Trophoblast cell (in vitro differentiated cells and primary cell): ENCODE measurements around the gene TYW1B.
"Not testable (repeated sequence)": the region's sequence is repeated elsewhere in the genome, so short reads cannot be mapped to it uniquely, and the experiment has no call there.

Source experiments
- DNase-seq, 2 donors: peaks; one replicate each; pipeline ENCODE4 v3.0.0-alpha.2; 2016
- H2AFZ ChIP-seq: 2 replicates; pipeline ENCODE4 v1.6.1; 2013; ENCODE audit warnings: low read length, moderate library complexity, mild to moderate bottlenecking; ENCODE audit not compliant: insufficient read depth, poor library complexity
- H2AK5ac ChIP-seq: 2 replicates; pipeline ENCODE4 v1.6.1; 2013; ENCODE audit warnings: mild to moderate bottlenecking, low read length
- H2BK120ac ChIP-seq: 2 replicates; pipeline ENCODE4 v1.6.1; 2013; ENCODE audit warnings: low read length, mild to moderate bottlenecking, moderate library complexity; ENCODE audit not compliant: insufficient read depth, poor library complexity
- H2BK12ac ChIP-seq: 2 replicates; pipeline ENCODE4 v1.6.1; 2013; ENCODE audit warnings: mild to moderate bottlenecking, low read length, moderate library complexity
- H2BK5ac ChIP-seq: 2 replicates; pipeline ENCODE4 v1.6.1; 2013; ENCODE audit warnings: low read length, low read depth, moderate library complexity, mild to moderate bottlenecking; ENCODE audit not compliant: poor library complexity
- H3K14ac ChIP-seq: 2 replicates; pipeline ENCODE4 v1.6.1; 2013; ENCODE audit warnings: mild to moderate bottlenecking, low read length
- H3K18ac ChIP-seq: 2 replicates; pipeline ENCODE4 v1.6.1; 2013; ENCODE audit warnings: mild to moderate bottlenecking, low read length
- H3K23ac ChIP-seq: 2 replicates; pipeline ENCODE4 v1.6.1; 2013; ENCODE audit warnings: low read length
- H3K27ac ChIP-seq: 2 replicates; pipeline ENCODE4 v1.5.1; 2013; ENCODE audit warnings: low read depth, mild to moderate bottlenecking, inconsistent platforms, low read length, moderate library complexity
- H3K27me3 ChIP-seq: 2 replicates; pipeline ENCODE4 v1.6.1; 2013; ENCODE audit warnings: inconsistent platforms, mild to moderate bottlenecking, low read length, moderate library complexity; ENCODE audit not compliant: insufficient read depth
- H3K36me3 ChIP-seq, 2 experiments: 1 replicate in 1 of 2; 2 replicates in 1 of 2; pipeline ENCODE4 v1.6.1; 2013; ENCODE audit warnings: low read length in 2 of 2, mild to moderate bottlenecking in 2 of 2, moderate library complexity in 1 of 2; ENCODE audit not compliant: insufficient read depth in 2 of 2, control insufficient read depth in 1 of 2
- H3K4ac ChIP-seq: 2 replicates; pipeline ENCODE4 v1.6.1; 2013; ENCODE audit warnings: low read depth, mild to moderate bottlenecking, low read length, moderate library complexity
- H3K4me1 ChIP-seq, 2 experiments: 1 replicate in 1 of 2; 2 replicates in 1 of 2; pipeline ENCODE4 v1.6.1; 2013; ENCODE audit warnings: low read length in 2 of 2, mild to moderate bottlenecking in 2 of 2, moderate library complexity in 1 of 2; ENCODE audit not compliant: insufficient read depth in 2 of 2, control insufficient read depth in 1 of 2
- H3K4me2 ChIP-seq: 2 replicates; pipeline ENCODE4 v1.6.1; 2013; ENCODE audit warnings: inconsistent platforms, mild to moderate bottlenecking, low read length, moderate library complexity
- H3K4me3 ChIP-seq: 2 replicates; pipeline ENCODE4 v1.5.1; 2013; ENCODE audit warnings: mild to moderate bottlenecking, low read depth, low read length, inconsistent platforms
- H3K79me1 ChIP-seq: one replicate; pipeline ENCODE4 v1.6.1; 2013; ENCODE audit warnings: low read length
- H3K79me2 ChIP-seq: 2 replicates; pipeline ENCODE4 v1.6.1; 2013; ENCODE audit warnings: low read length, mild to moderate bottlenecking; ENCODE audit not compliant: control insufficient read depth, insufficient read depth, poor library complexity
- H3K9ac ChIP-seq: 2 replicates; pipeline ENCODE4 v1.6.1; 2013; ENCODE audit warnings: mild to moderate bottlenecking, low read length
- H3K9me3 ChIP-seq: 2 replicates; pipeline ENCODE4 v1.6.1; 2013; ENCODE audit warnings: low read depth, mild to moderate bottlenecking, control low read depth, inconsistent platforms, low read length; ENCODE audit not compliant: insufficient read depth
- H4K12ac ChIP-seq: 2 replicates; pipeline ENCODE4 v1.6.1; 2013; ENCODE audit warnings: low read depth, mild to moderate bottlenecking, low read length, moderate library complexity
- H4K8ac ChIP-seq: 2 replicates; pipeline ENCODE4 v1.6.1; 2013; ENCODE audit warnings: low read depth, mild to moderate bottlenecking, low read length, moderate library complexity
- H4K91ac ChIP-seq: one replicate; pipeline ENCODE4 v1.6.1; 2013; ENCODE audit warnings: low read depth, mild to moderate bottlenecking, low read length, moderate library complexity
- WGBS: extraction: QIAGEN DNeasy Blood & Tissue Kit; methylation state at CpG from one replicate; pipeline ENCODE4 v1.1.7; 2013; ENCODE audit warnings: missing lambda C conversion rate; ENCODE audit not compliant: insufficient read length, insufficient coverage; ENCODE audit errors: extremely low coverage; 5-methylcytosine and 5-hydroxymethylcytosine counted together

Gene TYW1B

DNA sequence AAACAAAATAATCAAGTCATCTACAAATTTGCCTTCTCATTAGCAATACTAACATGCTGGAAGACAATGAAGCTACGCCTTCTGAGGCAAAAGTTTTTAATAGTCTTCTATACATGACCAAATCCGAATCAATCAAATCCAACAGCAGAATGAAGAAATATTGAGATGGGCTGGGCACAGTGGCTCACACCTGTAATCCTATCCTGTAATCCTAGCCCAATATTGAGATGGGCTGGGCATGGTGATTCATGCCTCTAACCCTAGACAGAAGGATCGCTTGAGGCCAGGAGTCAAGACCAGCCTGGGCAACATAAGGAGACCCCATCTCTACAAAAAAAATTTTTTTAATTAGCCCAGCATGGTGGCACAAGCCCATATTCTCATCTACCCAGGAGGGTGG is 5.5 kb downstream of the TYW1B start:
- H3K27me3 ChIP-seq, H2AK5ac ChIP-seq, H4K91ac ChIP-seq, H3K4me1 ChIP-seq, H3K9me3 ChIP-seq, H2AFZ ChIP-seq, H4K12ac ChIP-seq, H3K4ac ChIP-seq, H3K79me2 ChIP-seq, H3K36me3 ChIP-seq, H2BK5ac ChIP-seq, H3K79me1 ChIP-seq, H2BK12ac ChIP-seq, H3K23ac ChIP-seq, DNase-seq, H3K14ac ChIP-seq, H3K9ac ChIP-seq, H2BK120ac ChIP-seq, H3K27ac ChIP-seq, H4K8ac ChIP-seq, H3K4me3 ChIP-seq, H3K4me2 ChIP-seq, H3K18ac ChIP-seq: not testable (repeated sequence)
- WGBS, result no CpG with 5 or more reads among the region's 3 CpGs

DNA sequence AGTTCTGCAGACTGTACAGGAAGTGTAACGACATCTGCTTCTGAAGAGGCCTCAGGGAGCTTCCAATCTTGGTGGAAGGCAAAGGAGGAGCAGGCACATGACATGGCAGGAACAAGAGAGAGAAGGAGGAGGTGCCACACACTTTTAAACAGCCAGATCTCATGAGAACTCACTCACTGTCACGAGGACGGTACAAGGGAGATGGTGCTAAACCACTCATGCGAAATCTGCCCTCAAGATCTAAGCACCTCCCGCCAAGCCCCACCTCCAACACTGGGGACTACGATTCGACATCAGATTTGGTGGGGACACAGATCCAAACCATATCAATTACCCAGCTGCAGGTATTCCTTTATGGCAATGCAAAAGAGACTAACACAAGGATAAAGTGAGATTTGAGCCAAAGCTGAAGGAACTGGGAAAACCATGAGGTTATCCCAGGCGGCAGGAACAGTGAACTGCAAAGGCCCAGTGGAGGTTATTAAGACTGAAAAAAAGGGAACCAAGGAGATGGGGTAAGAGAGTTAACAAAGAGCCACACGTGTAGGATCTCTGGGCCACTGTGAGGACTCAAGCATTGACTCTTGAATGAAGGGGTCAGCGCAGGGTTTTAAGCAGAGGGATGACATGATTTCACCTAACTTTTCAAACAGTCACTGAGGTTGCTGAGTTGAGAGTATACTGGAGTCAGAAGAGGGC is 9.2 kb downstream of the TYW1B start:
- H3K36me3 ChIP-seq, H4K12ac ChIP-seq, H3K9ac ChIP-seq, DNase-seq, H3K23ac ChIP-seq, H3K79me2 ChIP-seq, H2BK120ac ChIP-seq, H3K79me1 ChIP-seq, H2BK12ac ChIP-seq, H3K27ac ChIP-seq, H3K18ac ChIP-seq, H2AFZ ChIP-seq, H2BK5ac ChIP-seq, H3K14ac ChIP-seq, H3K4me2 ChIP-seq, H3K4me1 ChIP-seq, H4K91ac ChIP-seq, H3K9me3 ChIP-seq, H3K27me3 ChIP-seq, H4K8ac ChIP-seq, H3K4me3 ChIP-seq, H3K4ac ChIP-seq, H2AK5ac ChIP-seq: not testable (repeated sequence)
- WGBS, result no CpG with 5 or more reads among the region's 10 CpGs

DNA sequence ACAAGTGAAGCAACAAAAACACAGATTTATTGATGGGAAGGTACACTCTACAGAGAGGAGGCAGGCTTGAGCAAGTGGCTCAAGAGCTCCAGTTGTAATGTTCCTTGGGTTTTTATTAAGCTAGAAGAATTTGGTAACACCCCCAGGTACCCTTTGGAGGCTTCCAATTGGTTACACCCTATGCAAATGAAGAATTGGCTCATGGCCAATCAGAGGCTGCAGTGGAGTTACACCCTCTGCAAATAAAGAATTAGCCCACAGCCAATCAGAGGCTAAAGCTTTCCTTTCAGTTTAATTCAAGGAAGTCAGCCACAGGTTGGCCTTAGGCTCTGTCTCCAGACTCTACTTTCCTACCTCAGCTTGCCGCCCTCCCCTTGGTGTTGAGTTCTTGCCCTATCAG is 10.3 kb downstream of the TYW1B start:
- not testable (repeated sequence) for H3K4ac ChIP-seq, H3K4me2 ChIP-seq, H2AK5ac ChIP-seq, H3K79me1 ChIP-seq, H2BK120ac ChIP-seq, H3K9ac ChIP-seq, H3K9me3 ChIP-seq, H2BK5ac ChIP-seq, H3K27me3 ChIP-seq, H3K4me1 ChIP-seq, H2BK12ac ChIP-seq, H2AFZ ChIP-seq, H3K79me2 ChIP-seq, H4K12ac ChIP-seq, DNase-seq, H3K23ac ChIP-seq, H3K36me3 ChIP-seq, H3K14ac ChIP-seq, H3K27ac ChIP-seq, H4K8ac ChIP-seq, H3K4me3 ChIP-seq, H3K18ac ChIP-seq, H4K91ac ChIP-seq
- no CpG with 5 or more reads among the region's 1 CpG for WGBS

GRCh38 chr7:72816370-72817157 is 11.4 kb downstream of the TYW1B start:
- no CpG with 5 or more reads among the region's 9 CpGs for WGBS
- not testable (repeated sequence) for H4K12ac ChIP-seq, H3K79me1 ChIP-seq

More at GRCh38 chr7:72816370-72817157, 11.4 kb downstream of the TYW1B start:
- not testable (repeated sequence) for H4K91ac ChIP-seq, H3K23ac ChIP-seq, H3K9me3 ChIP-seq, H3K36me3 ChIP-seq, H3K18ac ChIP-seq, H3K4me2 ChIP-seq, H2BK12ac ChIP-seq, H3K27ac ChIP-seq, H4K8ac ChIP-seq, H2AFZ ChIP-seq, H3K4me3 ChIP-seq, DNase-seq, H3K4me1 ChIP-seq, H2BK120ac ChIP-seq, H3K27me3 ChIP-seq, H2BK5ac ChIP-seq, H3K4ac ChIP-seq, H3K14ac ChIP-seq, H3K9ac ChIP-seq, H2AK5ac ChIP-seq, H3K79me2 ChIP-seq
